Activated CD8-positive, alpha-beta memory T cell treated with anti-CD3 and anti-CD28 coated beads, Interleukin-2, amount 50 U/mL, for 1 hour (primary cell): Measurements from ENCODE around the gene DESI1.
"Not testable (repeated sequence)": the region's sequence is repeated elsewhere in the genome, so short reads cannot be mapped to it uniquely, and the experiment has no call there.

Experiments
- DNase-seq: peaks from one replicate; pipeline ENCODE4 v3.0.0-alpha.2; 2020; ENCODE audit errors: extremely low read depth

The DESI1 gene

DNA sequence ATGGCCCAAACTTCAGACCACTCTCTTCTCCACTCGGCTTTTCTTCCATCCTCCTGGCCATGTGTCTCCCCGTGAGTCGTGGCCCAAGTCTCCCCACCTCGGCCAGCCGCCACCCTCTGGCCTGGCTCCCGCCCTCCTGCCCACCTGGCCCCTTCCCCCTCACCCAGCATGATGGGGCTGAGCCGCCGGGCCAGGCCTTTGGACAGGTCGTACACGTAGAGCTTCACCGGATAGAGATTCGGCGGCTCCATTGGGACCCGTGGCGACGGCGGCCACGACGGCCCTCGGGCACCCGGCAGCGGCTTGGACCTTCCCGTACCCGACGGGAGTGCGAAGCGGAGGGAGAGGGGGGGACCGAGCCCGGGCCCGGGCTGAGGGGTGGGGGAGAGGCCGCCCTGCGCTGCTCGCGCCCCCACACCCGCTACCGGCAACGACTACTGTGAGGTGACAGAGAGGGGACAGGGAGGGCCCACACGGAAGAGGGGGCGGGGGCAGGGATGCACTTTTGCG, at the start of gene DESI1:
Gene DESI1 (minus strand): TSS at position 455 of the 510 bp plus-strand sequence. CDS start 204 bp downstream, at position 251.
- DNase-seq = no peak

DNA sequence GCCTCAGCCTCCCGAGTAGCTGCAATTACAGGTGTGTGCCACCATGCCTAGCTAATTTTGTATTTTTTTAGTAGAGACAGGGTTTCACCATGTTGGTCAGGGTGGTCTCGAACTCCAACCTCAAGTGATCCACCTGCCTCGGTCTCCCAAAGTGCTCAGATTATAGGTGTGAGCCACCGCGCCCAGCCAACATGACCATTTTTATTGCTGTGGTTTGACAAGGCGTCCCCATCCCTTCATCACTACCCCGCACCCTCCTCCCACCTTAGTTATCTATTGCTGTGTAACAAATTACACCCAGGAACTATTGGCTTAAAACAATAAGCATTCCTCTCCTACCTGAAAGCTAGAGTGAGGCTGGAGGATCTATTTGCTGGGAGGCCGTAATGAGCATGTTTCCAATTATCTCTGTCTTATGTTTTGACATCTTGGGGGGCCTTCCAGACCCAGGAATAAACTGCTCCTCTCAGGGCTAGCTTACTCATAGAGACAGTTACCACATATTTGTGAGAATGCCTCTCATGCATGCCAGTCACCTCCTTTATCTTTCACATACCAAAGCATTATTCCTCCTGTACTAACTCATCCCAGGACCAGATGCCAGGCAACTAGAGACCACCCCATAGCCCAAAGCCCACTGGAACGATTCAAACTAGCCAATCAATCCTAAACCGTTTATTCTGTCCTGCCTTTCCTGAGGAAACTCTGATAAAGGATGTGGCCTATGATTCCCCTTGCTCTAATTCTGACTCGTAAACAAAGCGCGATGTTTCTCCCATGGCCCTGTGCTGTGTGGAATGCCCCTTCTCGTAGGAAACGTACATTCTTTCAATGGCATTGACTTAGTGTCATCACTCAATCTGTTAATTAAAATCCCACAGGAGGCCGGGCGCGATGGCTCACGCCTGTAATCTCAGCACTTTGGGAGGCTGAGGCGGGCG, 48.4 kb upstream of the DESI1 start:
- no peak for DNase-seq

DNA sequence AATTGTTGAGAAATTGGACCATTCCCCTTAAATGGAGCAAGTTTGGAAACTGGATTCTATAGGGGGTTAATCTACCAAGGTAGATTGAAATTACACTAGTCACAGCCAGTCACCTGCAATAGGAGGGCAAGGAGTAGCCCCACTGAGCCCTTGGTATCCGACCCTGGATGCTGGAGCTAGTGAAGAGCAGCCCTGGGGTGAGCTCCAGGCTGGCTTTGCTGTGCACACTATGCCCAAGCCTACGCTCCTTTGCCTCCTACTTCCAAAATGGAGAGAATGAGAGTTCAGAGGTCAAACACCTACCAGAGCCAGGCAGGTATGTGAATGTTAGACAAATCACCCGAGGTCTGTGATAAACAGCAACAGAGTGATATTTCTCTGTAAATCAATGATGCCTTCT, 44.1 kb upstream of the DESI1 start:
- no peak for DNase-seq

DNA sequence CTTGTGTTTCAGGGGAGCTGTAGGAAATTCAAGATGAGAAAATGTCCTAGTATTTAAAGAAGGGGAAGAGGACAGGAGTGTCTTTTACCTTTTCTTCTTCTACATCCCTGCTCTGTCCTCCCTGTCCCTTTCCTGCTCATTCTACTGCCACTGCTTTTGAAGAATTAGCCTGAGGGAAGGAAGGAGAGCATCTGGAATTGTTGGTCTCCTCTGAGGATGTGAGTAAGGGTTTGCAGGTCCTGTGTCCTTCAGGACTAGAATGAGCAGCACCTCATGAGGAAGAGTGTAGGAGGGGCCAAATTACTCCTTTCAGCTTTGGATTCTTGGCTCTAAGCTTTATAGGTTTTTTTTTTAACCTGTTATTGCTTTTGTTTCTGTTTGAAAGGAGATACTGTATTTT, 43.6 kb upstream of the DESI1 start:
- no peak for DNase-seq

DNA sequence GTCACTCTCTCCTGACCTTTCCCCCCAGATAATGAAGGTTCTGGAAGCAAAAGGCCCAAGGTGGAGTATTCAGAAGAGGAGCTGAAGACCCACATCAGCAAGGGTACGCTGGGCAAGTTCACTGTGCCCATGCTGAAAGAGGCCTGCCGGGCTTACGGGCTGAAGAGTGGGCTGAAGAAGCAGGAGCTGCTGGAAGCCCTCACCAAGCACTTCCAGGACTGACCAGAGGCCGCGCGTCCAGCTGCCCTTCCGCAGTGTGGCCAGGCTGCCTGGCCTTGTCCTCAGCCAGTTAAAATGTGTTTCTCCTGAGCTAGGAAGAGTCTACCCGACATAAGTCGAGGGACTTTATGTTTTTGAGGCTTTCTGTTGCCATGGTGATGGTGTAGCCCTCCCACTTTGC, 42.8 kb upstream of the DESI1 start:
- DNase-seq = not testable (repeated sequence)

DNA sequence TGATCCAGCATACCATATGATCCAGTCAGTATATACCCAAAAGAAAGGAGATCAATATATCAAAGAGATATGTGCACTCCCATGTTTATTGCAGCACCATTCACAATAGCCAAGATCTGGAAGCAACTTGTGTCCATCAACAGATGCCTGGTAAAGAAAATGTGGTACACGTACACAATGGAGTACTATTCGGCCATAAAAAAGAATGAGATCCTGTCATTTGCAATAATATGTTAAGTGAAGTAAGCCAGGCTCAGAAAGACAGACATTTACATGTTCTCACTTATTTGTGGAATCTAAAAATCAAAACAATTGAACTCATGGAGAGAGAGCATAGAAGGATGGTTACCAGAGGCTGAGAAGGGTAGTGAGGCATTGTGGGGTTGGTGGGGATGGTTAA, 40.9 kb upstream of the DESI1 start:
- no peak for DNase-seq

DNA sequence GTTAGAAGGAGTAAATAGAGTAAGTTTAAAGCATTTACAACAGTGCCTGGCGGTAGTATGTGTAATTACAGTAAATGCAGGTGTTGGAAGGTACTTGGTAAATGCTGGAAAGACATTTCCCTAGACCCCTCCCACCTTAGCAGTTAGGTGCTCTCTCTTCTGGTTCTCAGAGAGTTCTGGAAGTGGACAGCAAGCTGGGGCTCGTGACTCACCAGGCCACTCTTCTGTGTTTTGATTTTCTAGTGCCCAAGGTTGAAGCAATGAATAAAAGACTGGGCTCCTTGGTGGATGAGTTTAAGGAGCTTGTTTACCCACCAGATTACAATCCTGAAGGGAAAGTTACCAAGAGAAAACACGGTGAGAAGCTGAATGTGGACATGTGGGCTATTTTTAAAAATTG, 40.2 kb upstream of the DESI1 start:
- no peak for DNase-seq

DNA sequence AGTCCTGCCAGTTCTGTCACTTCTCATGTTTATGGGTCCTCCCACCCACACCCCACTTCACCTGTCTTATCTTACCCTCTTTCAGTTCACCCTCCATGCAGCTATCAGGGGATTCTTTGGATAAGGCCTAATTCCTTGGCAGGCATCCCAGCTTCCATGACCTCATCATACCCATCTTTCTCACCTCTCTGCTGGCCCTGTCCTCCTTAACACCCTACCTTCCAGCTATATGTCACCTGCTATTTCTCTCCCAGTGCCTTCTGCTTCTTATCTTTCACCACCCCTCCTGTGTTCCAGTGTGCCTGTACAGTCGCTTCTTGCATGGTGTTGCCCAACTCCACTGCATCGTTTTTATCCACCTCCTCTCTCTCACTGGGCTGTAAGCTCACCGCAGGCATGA, 39.6 kb upstream of the DESI1 start:
- DNase-seq = no peak

DNA sequence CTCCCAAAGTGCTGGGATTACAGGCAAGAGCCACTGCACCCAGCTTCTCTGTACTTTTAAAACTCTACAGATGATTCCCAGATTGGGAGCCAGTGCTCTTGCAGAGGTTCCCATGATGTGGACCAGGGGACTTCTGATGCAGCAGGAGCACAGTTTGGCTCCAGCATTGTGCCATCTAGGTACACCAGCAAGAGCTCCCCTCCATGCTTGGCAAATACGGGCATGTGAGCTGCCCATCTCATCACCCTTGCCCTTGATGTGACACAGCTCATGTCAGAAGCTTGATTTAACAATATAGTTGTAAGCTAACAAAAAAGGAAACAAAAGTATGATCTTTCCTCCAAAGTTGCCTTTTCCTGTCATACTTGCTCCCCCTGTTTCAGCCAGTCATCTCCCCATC, 39.1 kb upstream of the DESI1 start:
- no peak for DNase-seq

DNA sequence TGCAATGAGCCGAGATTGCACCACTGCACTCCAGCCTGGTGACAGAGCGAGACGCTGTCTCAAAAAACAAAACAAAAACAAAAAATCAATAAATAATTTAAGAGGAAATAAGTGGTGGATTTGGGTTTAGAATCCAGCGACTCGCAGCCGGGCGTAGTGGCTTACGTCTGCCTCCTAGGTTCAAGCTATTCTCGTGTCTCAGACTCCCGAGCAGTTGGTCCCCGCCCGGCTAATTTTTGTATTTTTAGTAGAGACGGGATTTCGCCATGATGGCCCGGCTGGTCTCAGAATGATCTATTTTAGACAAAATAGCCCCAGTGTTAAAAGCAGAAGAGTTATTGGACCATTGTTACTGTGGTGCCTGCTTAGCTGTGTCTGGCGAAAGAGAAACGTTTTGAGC, 38.0 kb upstream of the DESI1 start:
- DNase-seq = no peak

DNA sequence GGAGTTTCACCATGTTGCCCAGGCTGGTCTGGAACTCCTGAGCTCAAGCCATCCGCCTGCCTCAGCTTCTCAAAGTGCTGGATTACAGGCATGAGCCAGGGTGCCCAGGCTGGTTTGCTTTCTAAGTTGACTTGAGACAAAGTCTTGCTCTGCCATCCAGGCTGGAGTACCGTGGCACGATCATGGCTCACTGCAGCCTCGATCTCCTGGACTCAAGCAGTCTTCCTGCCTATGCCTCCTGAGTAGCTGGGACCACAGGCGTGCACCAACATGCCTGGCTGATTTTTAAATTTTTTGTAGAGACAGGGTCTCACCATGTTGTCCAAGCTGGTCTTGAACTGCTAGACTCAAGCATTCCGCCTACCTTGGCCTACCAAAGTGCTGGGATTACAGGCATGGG, 36.9 kb upstream of the DESI1 start:
- DNase-seq = no peak

DNA sequence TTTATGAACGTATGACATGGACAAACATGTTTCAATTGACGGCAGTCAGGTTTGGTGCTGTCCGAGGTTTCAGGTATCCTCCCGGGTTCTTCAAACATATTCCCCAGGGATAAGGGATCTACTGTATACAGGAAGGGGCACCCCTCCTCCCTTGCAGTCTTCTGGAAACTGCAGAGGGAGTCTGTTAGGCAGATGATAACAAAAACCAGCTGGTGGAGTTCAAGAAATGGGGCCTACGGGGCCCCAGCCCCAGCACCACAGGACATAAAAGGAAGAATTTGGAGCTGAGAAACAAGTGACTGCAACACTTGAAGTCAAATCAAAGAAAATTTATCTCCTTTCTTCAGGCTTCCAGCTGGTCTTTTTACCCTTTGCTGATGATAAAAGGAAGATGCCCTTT, 35.7 kb upstream of the DESI1 start:
- no peak for DNase-seq

DNA sequence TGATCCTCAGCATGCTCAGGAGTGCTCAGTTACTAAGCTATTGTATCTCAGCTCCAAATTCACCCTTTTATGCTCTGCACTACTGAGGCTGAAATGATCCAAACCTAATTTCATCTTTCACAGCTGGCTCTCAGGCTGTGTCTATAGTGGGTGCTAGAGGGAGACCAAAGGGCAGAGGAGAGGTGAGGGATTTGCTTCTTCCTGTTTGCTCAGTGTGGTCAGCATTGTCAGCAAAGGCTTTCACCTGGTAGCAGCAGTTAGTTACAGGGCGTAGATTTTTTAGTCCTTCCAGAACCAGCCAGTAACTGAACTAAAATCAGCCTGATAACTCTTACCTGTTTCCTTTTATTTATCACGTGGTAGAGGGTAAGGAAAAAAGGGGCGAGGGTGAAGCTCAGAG, 33.5 kb upstream of the DESI1 start:
- DNase-seq = no peak

DNA sequence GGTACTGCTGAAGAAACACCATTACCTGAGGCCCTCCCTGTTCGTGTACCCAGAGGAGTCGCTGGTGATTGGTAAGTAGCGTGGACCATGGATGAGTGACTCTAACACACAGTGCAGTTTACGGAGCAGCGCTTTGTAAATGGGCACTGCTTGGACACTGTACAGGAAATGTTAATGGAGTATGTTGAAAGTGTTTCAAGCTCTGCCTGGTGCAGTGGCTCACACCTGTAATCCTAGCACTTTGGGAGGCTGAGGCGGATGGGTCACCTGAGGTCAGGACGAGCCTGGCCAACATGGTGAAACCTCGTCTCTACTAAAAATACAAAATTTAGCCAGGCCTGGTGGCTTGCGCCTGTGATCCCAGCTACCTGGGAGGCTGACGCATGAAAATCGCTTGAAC, 30.0 kb upstream of the DESI1 start:
- DNase-seq = no peak

DNA sequence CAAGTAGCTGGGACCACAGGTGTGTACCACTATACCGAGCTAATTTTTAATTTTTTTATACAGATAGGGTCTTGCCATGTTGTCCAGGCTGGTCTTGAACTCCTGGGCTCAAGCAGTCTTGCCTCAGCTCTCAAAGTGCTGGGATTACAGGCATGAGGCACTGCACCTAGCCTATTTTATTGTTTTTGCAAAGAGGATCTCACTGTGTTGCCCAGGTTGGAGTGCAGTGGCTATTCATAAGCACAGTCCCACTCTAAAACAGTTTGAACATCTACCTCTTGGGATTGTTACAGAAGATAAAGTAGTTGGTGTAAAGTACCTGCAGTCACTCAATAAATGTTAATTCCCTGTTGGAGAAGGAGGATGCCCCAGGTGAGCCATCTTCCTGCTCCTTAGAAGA, 29.4 kb upstream of the DESI1 start:
- DNase-seq = no peak

DNA sequence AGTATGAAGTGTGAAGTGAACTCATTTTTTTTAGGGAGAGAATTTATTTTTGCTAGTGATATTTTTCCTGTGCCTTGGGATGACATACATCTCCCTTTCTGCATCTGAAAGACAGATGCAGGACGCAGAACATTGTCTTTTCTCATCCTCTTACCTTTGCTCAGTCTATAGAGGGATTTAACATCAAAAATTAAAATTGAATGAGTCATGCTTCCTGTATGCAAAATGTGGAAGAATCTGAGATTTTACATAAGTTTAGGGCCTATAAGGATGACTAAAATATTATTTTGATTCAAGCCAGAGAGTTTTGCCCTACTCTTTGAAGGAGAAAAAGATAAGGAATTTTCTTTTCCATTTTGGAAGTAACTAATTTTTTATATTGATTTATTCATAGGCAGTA, 27.6 kb upstream of the DESI1 start:
- DNase-seq = no peak

DNA sequence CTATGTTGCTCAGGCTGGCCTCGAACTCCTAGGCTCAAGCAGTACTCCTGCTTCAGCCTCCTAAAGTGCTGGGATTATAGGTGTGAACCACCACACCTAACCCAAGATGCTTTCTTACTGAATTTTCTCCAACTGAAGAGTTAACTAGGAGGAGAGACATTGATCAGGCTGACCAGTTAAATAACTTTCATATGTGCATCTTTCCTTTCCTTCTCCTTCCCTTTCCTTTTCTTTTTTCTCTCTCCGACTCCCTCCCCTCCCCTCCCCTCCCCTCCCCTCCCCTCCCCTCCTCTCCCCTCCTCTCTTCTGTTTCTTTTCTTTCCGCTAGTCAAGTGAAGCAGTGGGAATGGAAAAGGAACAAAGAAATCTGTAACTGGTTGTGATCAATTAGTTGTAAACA, 26.9 kb upstream of the DESI1 start:
- no peak for DNase-seq

DNA sequence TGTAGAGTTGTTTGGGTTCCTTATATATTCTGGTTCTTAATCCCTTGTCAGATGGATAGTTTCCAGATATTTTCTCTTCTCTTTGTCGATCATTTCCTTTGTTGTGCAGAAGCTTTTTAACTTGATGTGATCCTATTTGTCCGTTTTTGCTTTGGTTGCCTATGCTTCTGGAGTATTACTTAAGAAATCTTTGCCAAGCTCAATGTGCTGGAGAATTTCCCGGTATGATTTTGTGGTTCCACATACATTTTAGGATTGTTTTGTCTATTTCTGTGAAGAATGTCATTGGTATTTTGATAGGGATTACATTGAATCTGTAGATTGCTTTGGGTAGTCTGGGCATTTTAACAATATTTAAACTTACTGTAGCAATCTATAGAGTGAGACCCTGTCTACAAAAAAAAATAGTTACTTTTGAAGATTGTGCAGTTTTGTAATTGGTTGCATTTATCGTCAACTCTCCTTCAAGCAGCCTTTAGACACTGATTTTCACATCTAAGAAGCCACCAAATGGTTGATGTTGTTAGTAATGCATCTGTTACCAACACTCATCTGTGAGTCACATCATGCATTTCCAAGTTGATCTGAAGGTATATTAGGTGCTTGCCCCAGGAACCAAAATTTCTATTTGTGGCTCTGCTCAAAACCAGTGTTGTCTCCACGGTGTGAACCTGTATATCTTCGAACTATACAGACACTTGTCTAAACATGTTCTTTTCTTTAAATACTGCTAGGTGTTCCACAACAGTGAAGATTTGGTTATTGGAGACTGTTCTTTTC, 21.7 kb upstream of the DESI1 start:
- DNase-seq = no peak

DNA sequence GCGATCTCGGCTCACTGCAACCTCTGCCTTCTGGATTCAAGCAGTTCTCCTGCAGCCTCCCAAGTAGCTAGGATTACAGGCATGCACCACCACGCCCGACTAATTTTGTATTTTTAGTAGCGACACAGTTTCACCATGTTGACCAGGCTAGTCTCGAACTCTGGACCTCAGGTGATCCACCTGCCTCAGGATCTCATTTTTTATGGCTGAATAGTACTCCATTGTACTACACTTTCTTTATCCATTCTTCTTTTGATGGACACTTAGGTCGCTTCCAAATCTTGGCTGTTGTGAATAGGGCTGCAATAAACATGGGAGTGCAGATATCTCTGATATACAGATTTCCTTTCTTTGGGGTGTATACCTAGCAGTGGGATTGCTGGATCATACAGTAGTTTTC, 21.0 kb upstream of the DESI1 start:
- DNase-seq = no peak

DNA sequence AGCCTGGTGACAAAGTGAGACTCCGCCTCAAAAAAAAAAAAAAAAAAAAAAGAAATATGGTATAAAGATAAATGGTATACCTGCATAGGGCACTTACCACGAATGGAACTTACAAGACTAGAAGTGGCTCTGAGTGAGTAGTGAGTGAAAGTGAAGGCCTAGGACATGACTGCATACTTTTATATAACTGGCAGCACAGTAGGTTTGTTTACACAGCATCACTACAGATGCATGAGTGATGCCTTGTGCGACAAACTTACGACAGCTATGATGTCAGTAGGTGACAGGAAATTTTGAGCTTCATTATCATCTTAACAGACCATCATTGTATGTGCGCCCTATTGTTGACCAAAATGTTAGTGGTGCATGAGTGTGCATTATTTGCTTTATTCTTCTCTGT, 17.9 kb upstream of the DESI1 start:
- DNase-seq = no peak

DNA sequence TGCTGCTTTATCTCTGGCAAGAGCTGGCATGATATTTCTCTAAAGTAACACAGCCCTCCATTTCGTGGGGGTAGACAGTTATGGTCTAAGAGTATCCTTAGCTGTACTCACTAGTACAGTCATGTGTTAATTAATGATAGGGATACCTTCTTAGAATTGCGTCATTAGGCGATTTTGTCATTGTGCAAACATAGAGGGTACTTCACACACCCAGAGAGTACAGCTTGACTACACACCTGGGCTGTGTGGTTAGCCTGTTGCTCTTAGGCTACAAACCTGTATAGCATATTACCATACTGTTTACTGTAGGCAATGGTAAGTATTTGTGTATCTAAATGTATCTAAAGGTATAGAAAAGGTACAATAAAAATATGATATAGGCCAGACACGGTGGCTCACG, 17.3 kb upstream of the DESI1 start:
- no peak for DNase-seq

DNA sequence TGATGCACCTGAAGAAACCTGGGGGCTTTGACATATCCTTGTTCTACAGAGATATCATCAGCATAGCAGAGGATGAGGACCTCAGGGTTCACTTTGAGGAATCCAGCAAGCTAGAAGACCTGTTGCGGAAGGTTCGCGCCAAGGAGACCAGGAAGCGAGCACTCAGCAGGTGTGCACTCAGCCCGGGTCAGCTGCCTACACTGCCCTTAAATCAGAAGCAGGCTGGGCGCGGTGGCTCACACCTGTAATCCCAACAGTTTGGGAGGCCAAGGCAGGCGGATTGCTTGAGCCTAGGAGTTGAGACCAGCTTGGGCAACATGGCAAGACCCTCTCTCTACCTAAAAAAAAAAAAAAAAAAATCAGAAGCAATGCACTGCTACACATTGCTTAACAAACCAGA, 16.8 kb upstream of the DESI1 start:
- not testable (repeated sequence) for DNase-seq

DNA sequence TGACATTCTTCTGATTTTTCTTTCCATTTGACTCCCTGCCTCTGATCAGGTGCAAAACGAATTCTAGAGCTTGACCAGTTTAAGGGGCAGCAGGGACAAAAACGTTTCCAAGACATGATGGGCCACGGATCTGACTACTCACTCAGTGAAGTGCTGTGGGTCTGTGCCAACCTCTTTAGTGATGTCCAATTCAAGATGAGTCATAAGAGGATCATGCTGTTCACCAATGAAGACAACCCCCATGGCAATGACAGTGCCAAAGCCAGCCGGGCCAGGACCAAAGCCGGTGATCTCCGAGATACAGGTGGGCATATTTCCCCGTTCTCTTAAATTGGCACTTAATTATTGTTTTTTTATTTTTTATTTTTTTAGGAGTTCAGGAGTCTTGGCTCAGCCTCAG, 15.6 kb upstream of the DESI1 start:
- no peak for DNase-seq
